IMR-90 (cell line): Measurements from ENCODE around the gene CYP2D6. TPM values are rescaled to one million over a fixed set of nuclear protein-coding genes. Genes with fewer than 3 reads are reported as not detected.

Experiments
- ATAC-seq: fragments of 200-7000 bp; cut with Tn5 transposase; 2 replicates; pipeline ENCODE4 v1.9.1; 2020; ENCODE audit warnings: low read depth, mild to moderate bottlenecking, moderate library complexity
- BruUV-seq: library from RNA; stranded (reverse); fragments of 400-500 nt; replicated peaks from 2 replicates; lab custom pipeline; 2021; lab: Mats Ljungman, UMichigan
- CTCF ChIA-PET: fragments of 300-600 bp; formaldehyde crosslinking; extraction: SDS; loops from one replicate; lab custom pipeline; 2021; ENCODE audit warnings: antibody characterized with exemption; lab: Yijun Ruan, JAX
- POLR2A ChIA-PET: fragments of 300-600 bp; sonication (Branson Sonifier 250); formaldehyde crosslinking; loops from one replicate; lab custom pipeline; 2022; ENCODE audit warnings: antibody characterized with exemption; ENCODE audit not compliant: unreplicated experiment; lab: Charles Lee
- DNase-seq: peaks from one replicate; pipeline ENCODE4 v3.0.0; 2013
- H2AFZ ChIP-seq: replicated peaks from 2 replicates; pipeline ENCODE3; 2013; ENCODE audit warnings: low read length, mild to moderate bottlenecking; ENCODE audit not compliant: poor library complexity
- H2AK5ac ChIP-seq: 2 replicates; pipeline ENCODE4 v1.6.1; 2013; ENCODE audit warnings: low read depth, low read length, inconsistent platforms
- H2AK9ac ChIP-seq: replicated peaks from 2 replicates; pipeline ENCODE3; 2013; ENCODE audit warnings: mild to moderate bottlenecking, low read depth, low read length, moderate library complexity; ENCODE audit not compliant: poor library complexity
- H2BK120ac ChIP-seq: 2 replicates; pipeline ENCODE4 v1.6.1; 2013; ENCODE audit warnings: low read depth, low read length, inconsistent platforms
- H2BK15ac ChIP-seq: 3 replicates; pipeline ENCODE4 v1.6.1; 2013; ENCODE audit warnings: low read depth, low read length, inconsistent platforms
- H2BK20ac ChIP-seq: 2 replicates; pipeline ENCODE4 v1.6.1; 2013; ENCODE audit warnings: low read depth, mild to moderate bottlenecking, inconsistent platforms, low read length, moderate library complexity
- H2BK5ac ChIP-seq: 2 replicates; pipeline ENCODE4 v1.6.1; 2013; ENCODE audit warnings: mild to moderate bottlenecking, low read depth, low read length, inconsistent platforms; ENCODE audit not compliant: poor library complexity, severe bottlenecking
- H3K14ac ChIP-seq: replicated peaks from 2 replicates; pipeline ENCODE4 v1.6.1; 2013; ENCODE audit warnings: low read depth, low read length, inconsistent platforms
- H3K18ac ChIP-seq: 2 replicates; pipeline ENCODE4 v1.6.1; 2013; ENCODE audit warnings: low read depth, low read length, control low read depth
- H3K23ac ChIP-seq: 2 replicates; pipeline ENCODE4 v1.6.1; 2013; ENCODE audit warnings: low read depth, low read length, inconsistent platforms
- H3K27ac ChIP-seq: 2 replicates; pipeline ENCODE4 v1.5.1; 2013; ENCODE audit warnings: mild to moderate bottlenecking, control low read depth, low read length; ENCODE audit not compliant: insufficient read depth
- H3K27me3 ChIP-seq: 2 replicates; pipeline ENCODE4 v1.6.1; 2013; ENCODE audit warnings: low read length; ENCODE audit not compliant: control insufficient read depth, insufficient read depth
- H3K36me3 ChIP-seq: 2 replicates; pipeline ENCODE4 v1.6.1; 2013; ENCODE audit warnings: low read length, mixed read lengths; ENCODE audit not compliant: control insufficient read depth, insufficient read depth
- H3K4ac ChIP-seq: 2 replicates; pipeline ENCODE4 v1.6.1; 2013; ENCODE audit warnings: low read depth, low read length, inconsistent platforms
- H3K4me1 ChIP-seq: 2 replicates; pipeline ENCODE4 v1.6.1; 2013; ENCODE audit warnings: low read length, mixed read lengths; ENCODE audit not compliant: control insufficient read depth, insufficient read depth
- H3K4me2 ChIP-seq: 2 replicates; pipeline ENCODE4 v1.6.1; 2013; ENCODE audit warnings: low read depth, mild to moderate bottlenecking, control low read depth, low read length, moderate library complexity
- H3K4me3 ChIP-seq: 2 replicates; pipeline ENCODE4 v1.5.1; 2013; ENCODE audit warnings: low read depth, mild to moderate bottlenecking, control low read depth, low read length, moderate library complexity; ENCODE audit not compliant: insufficient read depth
- H3K56ac ChIP-seq: 2 replicates; pipeline ENCODE4 v1.6.1; 2013; ENCODE audit warnings: low read length, inconsistent platforms; ENCODE audit not compliant: insufficient read depth; ENCODE audit errors: extremely low read depth
- H3K79me1 ChIP-seq, 2 experiments: 2 replicates each; pipeline ENCODE4 v1.6.1; 2013; ENCODE audit warnings: low read length in 2 of 2, inconsistent platforms in 1 of 2, low read depth in 1 of 2
- H3K9ac ChIP-seq: 2 replicates; pipeline ENCODE4 v1.6.1; 2013; ENCODE audit warnings: low read depth, low read length, control low read depth
- H3K9me1 ChIP-seq: 2 replicates; pipeline ENCODE4 v1.6.1; 2013; ENCODE audit warnings: low read length, inconsistent platforms; ENCODE audit not compliant: insufficient read depth
- H3K9me3 ChIP-seq: 2 replicates; pipeline ENCODE4 v1.6.1; 2013; ENCODE audit warnings: low read length; ENCODE audit not compliant: control insufficient read depth, insufficient read depth
- H4K20me1 ChIP-seq: 2 replicates; pipeline ENCODE4 v1.6.1; 2013; ENCODE audit warnings: low read length, inconsistent platforms; ENCODE audit not compliant: insufficient read depth
- H4K5ac ChIP-seq: 2 replicates; pipeline ENCODE4 v1.6.1; 2013; ENCODE audit warnings: mild to moderate bottlenecking, low read depth, low read length, control low read depth
- H4K8ac ChIP-seq, 2 experiments: 2 replicates each; pipeline ENCODE4 v1.6.1; 2013; ENCODE audit warnings: low read depth in 2 of 2, low read length in 2 of 2, control low read depth in 1 of 2, inconsistent platforms in 1 of 2
- H4K91ac ChIP-seq: 2 replicates; pipeline ENCODE4 v1.6.1; 2013; ENCODE audit warnings: low read depth, low read length, inconsistent platforms; ENCODE audit not compliant: insufficient read depth
- CHD1 ChIP-seq: IDR thresholded peaks from 2 replicates; pipeline ENCODE4 v1.6.1; 2012; ENCODE audit warnings: low read depth, low read length, improper control_type of control experiment
- ELK1 ChIP-seq: fragments of 150-350 bp; IDR thresholded peaks from 2 replicates; pipeline ENCODE4 v1.6.1; 2016; ENCODE audit warnings: low read depth, mild to moderate bottlenecking, low read length, moderate library complexity, borderline replicate concordance
- FOS ChIP-seq: fragments of 150-350 bp; IDR thresholded peaks from 2 replicates; pipeline ENCODE4 v1.6.1; 2016; ENCODE audit warnings: low read depth, low read length
- MAFK ChIP-seq: IDR thresholded peaks from 2 replicates; pipeline ENCODE4 v1.6.1; 2012; ENCODE audit warnings: low read depth, low read length, improper control_type of control experiment
- MAZ ChIP-seq: IDR thresholded peaks from 2 replicates; pipeline ENCODE4 v1.6.1; 2012; ENCODE audit warnings: low read depth, mild to moderate bottlenecking, low read length, improper control_type of control experiment, moderate library complexity, borderline replicate concordance
- POLR2A ChIP-seq: IDR thresholded peaks from 2 replicates; pipeline ENCODE4 v1.6.1; 2012; ENCODE audit warnings: mild to moderate bottlenecking, low read depth, low read length
- RAD21 ChIP-seq: IDR thresholded peaks from 2 replicates; pipeline ENCODE4 v1.6.1; 2012; ENCODE audit warnings: low read length, improper control_type of control experiment
- RFX5 ChIP-seq: IDR thresholded peaks from 2 replicates; pipeline ENCODE4 v1.8.0; 2012; ENCODE audit warnings: low read depth, mild to moderate bottlenecking, low read length, moderate library complexity
- WGBS, 2 experiments: methylation state at CpG; one replicate each; pipeline versions ENCODE4 v1.1.5 to v1.1.7; 2013; ENCODE audit warnings: missing lambda C conversion rate in 2 of 2; ENCODE audit not compliant: insufficient read length in 1 of 2; ENCODE audit errors: extremely low coverage in 2 of 2; 5-methylcytosine and 5-hydroxymethylcytosine counted together
- dilution Hi-C: fragments of 300-500 bp; cut with HindIII; formaldehyde crosslinking; loops from one replicate; pipeline ENCODE4 v1.14.3; 2018; ENCODE audit warnings: low sequenced_read_pairs; ENCODE audit not compliant: unreplicated experiment
- in situ Hi-C: fragments of 300-500 bp; cut with MboI; formaldehyde crosslinking; loops from 3 replicates; pipeline ENCODE4 v1.14.3; 2019; ENCODE audit warnings: low sequenced_read_pairs, inconsistent platforms, mixed read lengths
- intact Hi-C: fragments of 100-400 bp; cut with micrococcal nuclease; formaldehyde crosslinking; loops from 2 replicates; pipeline ENCODE4 v1.10.0; 2022
- polyA plus RNA-seq, 3 experiments: library from polyadenylated mRNA; depleted of rRNA; stranded (reverse); fragments of >200 nt; gene quantifications; 2 replicates each; pipeline ENCODE4 v1.2.3, GENCODE V29; 2012; ENCODE audit warnings: low replicate concordance in 1 of 3
- total RNA-seq: library from RNA; depleted of rRNA; stranded (reverse); fragments of >200 nt; gene quantifications from 2 replicates; pipeline ENCODE4 v1.2.3, GENCODE V29; 2012

CYP2D6 gene
- total and polyA plus RNA-seq, 2 of the 4 experiments (the other 2 are of a cell fraction), result under 0.01 to 0.24 TPM

- Histone ChIP-seq H2BK15ac (no peak overlapping the region), H4K20me1 (no peaks in the 10 kb centered on the region), H3K79me1 (no peaks in the 10 kb centered on the region), H4K8ac (no peak overlapping the region), H2AK5ac (no peak overlapping the region), H3K36me3 (0 out of 2 replicates have a peak, but pooled peaks cover 1% of the 10 kb centered on the region), H2AK9ac (no peak overlapping the region), H3K4me2 (no peak overlapping the region), H3K4ac (no peak overlapping the region), H3K27me3 (no peaks in the 10 kb centered on the region), H3K9me1 (no peaks in the 10 kb centered on the region), H4K91ac (no peak overlapping the region), H2BK5ac (no peak overlapping the region), H3K27ac (no peak overlapping the region), H2AFZ (no peak overlapping the region), H2BK20ac (no peak overlapping the region), H3K56ac (no peak overlapping the region), H3K23ac (no peak overlapping the region), H3K9ac (no peak overlapping the region), H3K9me3 (no peaks in the 10 kb centered on the region), H3K14ac (no peak overlapping the region), H4K5ac (no peak overlapping the region), H3K4me3 (no peak overlapping the region), H2BK120ac (no peak overlapping the region), H3K4me1 (no peaks in the 10 kb centered on the region), H3K18ac (no peak overlapping the region)
- TF ChIP-seq CHD1 (no peak), MAFK (no peak), RFX5 (no peak), ELK1 (no peak), MAZ (no peak), POLR2A (no peak), RAD21 (no peak), FOS (no peak)
- in situ Hi-C loops, result no loop called here
- ATAC-seq, result no peak
- intact Hi-C loops, result no loop called here
- DNase-seq, result no peak
- BruUV-seq, result no TSS peak
- POLR2A ChIA-PET, result no interaction called here
- CTCF ChIA-PET, result no interaction called here
- dilution Hi-C loops, result no loop called here
- 89% methylated on average over 3 of the region's 24 CpGs; no CpG with 5 or more reads in 1 of the 2 experiments for WGBS, 2 experiments
Observed at GRCh38 chr22:42134100-42135020, 3.8 kb upstream of the CYP2D6 start.
